COLO829 (cell line): ENCODE measurements around the gene ELAVL3.
"Not testable (repeated sequence)": the region's sequence is repeated elsewhere in the genome, so short reads cannot be mapped to it uniquely, and the experiment has no call there.

ENCODE experiments used
- DNase-seq: peaks from one replicate; pipeline ENCODE4 v3.0.0; 2012; ENCODE audit warnings: low spot score

The ELAVL3 gene

GRCh38 chr19:11435833-11436313 lies 45.0 kb downstream of the ELAVL3 start:
- no peak for DNase-seq

- peak; percentile 100 for DNase-seq
Measured at GRCh38 chr19:11435057-11435832, 45.6 kb downstream of the ELAVL3 start, which contains the start of the genes ODAD3 and PRKCSH. Gene ODAD3 (minus strand): TSS chr19:11435121. CDS start chr19:11435016, 105 bp downstream. Gene PRKCSH (plus strand): TSS chr19:11435635. CDS start chr19:11436118, 483 bp downstream.

- no peak for DNase-seq
Measured at GRCh38 chr19:11434703-11435056, 46.2 kb downstream of the ELAVL3 start.

- not testable (repeated sequence) for DNase-seq
Measured at GRCh38 chr19:11433526-11433925, 47.3 kb downstream of the ELAVL3 start.

GRCh38 chr19:11426656-11427055 lies 54.2 kb downstream of the ELAVL3 start:
- DNase-seq, result no peak

- DNase-seq, result no peak
Measured at GRCh38 chr19:11425719-11426457, 55.0 kb downstream of the ELAVL3 start.

GRCh38 chr19:11423791-11424181 lies 57.1 kb downstream of the ELAVL3 start:
- DNase-seq, result no peak

GRCh38 chr19:11423164-11423790 lies 57.6 kb downstream of the ELAVL3 start:
- no peak for DNase-seq

- DNase-seq, result peak; percentile 79
Measured at GRCh38 chr19:11422163-11423065, 58.4 kb downstream of the ELAVL3 start.

- peak; percentile 53 for DNase-seq
Measured at GRCh38 chr19:11421371-11422098, 59.3 kb downstream of the ELAVL3 start.

GRCh38 chr19:11420429-11421370 lies 60.1 kb downstream of the ELAVL3 start:
- DNase-seq, result no peak

GRCh38 chr19:11418549-11419506 lies 62.0 kb downstream of the ELAVL3 start, which contains the start of gene RGL3:
Gene RGL3 (minus strand): TSS chr19:11419314. CDS start chr19:11419278, 36 bp downstream.
- no peak for DNase-seq

- DNase-seq, result no peak
Measured at GRCh38 chr19:11418094-11418548, 62.7 kb downstream of the ELAVL3 start.

GRCh38 chr19:11416346-11417052 lies 64.3 kb downstream of the ELAVL3 start:
- no peak for DNase-seq

- no peak for DNase-seq
Measured at GRCh38 chr19:11414544-11414943, 66.3 kb downstream of the ELAVL3 start.

- DNase-seq, result no peak
Measured at GRCh38 chr19:11410682-11411081, 70.2 kb downstream of the ELAVL3 start.

- DNase-seq, result no peak
Measured at GRCh38 chr19:11408591-11408990, 72.3 kb downstream of the ELAVL3 start.
